ENCODE measurements around the gene TATDN2.

- TF ChIP-seq EZH2 (IDR thresholded peaks at IDR 0.05; ENCODE audit: insufficient read depth, poor library complexity, severe bottlenecking) (peak; percentile 54), EZH2phosphoT487 (IDR thresholded peaks at IDR 0.05; ENCODE audit: insufficient read depth, low read depth) (no peak)
Observed at GRCh38 chr3:10329495-10330015, 81.3 kb downstream of the TATDN2 start.

Data from GM23248 (cell line).